Ishikawa (cell line): ENCODE results near the gene ZBTB7C.
A peak's percentile ranks its signal among the peaks of the same experiment; 100 is the strongest.

Experiments
- EP300 ChIP-seq: IDR thresholded peaks from 2 replicates; pipeline ENCODE4 v1.6.1; 2012; ENCODE audit warnings: borderline replicate concordance
- FOXM1 ChIP-seq: IDR thresholded peaks from 2 replicates; pipeline ENCODE4 v1.6.1; 2012; ENCODE audit warnings: low read depth, borderline replicate concordance
- NFIC ChIP-seq: IDR thresholded peaks from 2 replicates; pipeline ENCODE4 v1.6.1; 2012
- RAD21 ChIP-seq: IDR thresholded peaks from 2 replicates; pipeline ENCODE4 v1.6.1; 2012; ENCODE audit warnings: low read depth
- REST ChIP-seq: IDR thresholded peaks from 2 replicates; pipeline ENCODE4 v1.6.1; 2012; ENCODE audit warnings: low read depth, mild to moderate bottlenecking
- TAF1 ChIP-seq: IDR thresholded peaks from 2 replicates; pipeline ENCODE4 v1.6.1; 2012; ENCODE audit warnings: low read depth, mild to moderate bottlenecking
- TCF12 ChIP-seq: IDR thresholded peaks from 2 replicates; pipeline ENCODE4 v1.6.1; 2012; ENCODE audit warnings: low read depth
- TEAD4 ChIP-seq: IDR thresholded peaks from 2 replicates; pipeline ENCODE4 v1.6.1; 2012

GRCh38 chr18:47996091-47996541 is 413.1 kb downstream of the ZBTB7C start:
- no peak for TF ChIP-seq REST
- TF ChIP-seq RAD21: no peak
- TF ChIP-seq TAF1: no peak
- TF ChIP-seq EP300: no peak
- TF ChIP-seq TCF12: peak; percentile 29; the same call in 1 of the 2 replicates
- no peak for TF ChIP-seq TEAD4
- TF ChIP-seq NFIC: no peak
- TF ChIP-seq FOXM1: no peak
